Vagina (tissue), 2 donors: ENCODE results near the gene MYO1E.

Experiments
- POLR2A ChIP-seq, 2 donors: fragments of 450-650 bp; IDR thresholded peaks; one replicate each; pipeline ENCODE4 v1.6.1; 2017; ENCODE audit warnings: antibody characterized with exemption in 2 of 2, mild to moderate bottlenecking in 2 of 2, moderate library complexity in 2 of 2
- POLR2AphosphoS5 ChIP-seq, 2 donors: sonication (generic); formaldehyde crosslinking; IDR thresholded peaks; one replicate each; pipeline ENCODE4 v1.9.0; 2017; ENCODE audit warnings: antibody characterized with exemption in 2 of 2, mild to moderate bottlenecking in 2 of 2, low read depth in 1 of 2; ENCODE audit not compliant: insufficient read depth in 1 of 2
- TF ChIP-seq, protein P1 (sequence below), 3 experiments: fragments of 450-650 bp in 2 of 3; fragments of 200-600 bp in 1 of 3; sonication (generic) in 1 of 3; IDR thresholded peaks; one replicate each; pipeline ENCODE4 v1.5.1; 2017 to 2019; ENCODE audit warnings: antibody characterized with exemption in 3 of 3, mild to moderate bottlenecking in 2 of 3, moderate library complexity in 2 of 3

DNA sequence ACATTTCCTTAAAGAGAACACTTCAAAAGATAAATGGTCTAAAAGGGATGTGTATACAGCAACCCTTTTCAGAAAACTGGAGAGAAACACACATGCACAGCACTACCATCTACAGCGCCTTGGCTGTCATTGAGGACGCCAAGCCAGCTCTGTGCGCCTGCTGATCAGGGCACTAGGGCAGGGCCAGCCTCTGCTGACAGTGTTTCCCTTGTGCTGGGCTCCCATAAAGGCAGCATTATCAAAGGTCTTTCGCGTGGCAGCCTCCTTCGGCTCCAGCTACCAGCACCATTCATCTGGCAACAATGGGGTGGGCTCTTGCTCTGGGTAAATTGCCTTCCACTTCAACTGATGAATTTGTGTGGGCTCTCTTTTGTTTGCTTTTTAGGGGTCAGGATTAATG is 112.6 kb downstream of the MYO1E start:
- TF ChIP-seq POLR2AphosphoS5 (IDR thresholded peaks at IDR 0.05; ENCODE audit: insufficient read depth in 1 of 2, low read depth in 1 of 2) (no peak), POLR2A (IDR thresholded peaks at IDR 0.05) (no peak)
- TF ChIP-seq, protein P1, sequence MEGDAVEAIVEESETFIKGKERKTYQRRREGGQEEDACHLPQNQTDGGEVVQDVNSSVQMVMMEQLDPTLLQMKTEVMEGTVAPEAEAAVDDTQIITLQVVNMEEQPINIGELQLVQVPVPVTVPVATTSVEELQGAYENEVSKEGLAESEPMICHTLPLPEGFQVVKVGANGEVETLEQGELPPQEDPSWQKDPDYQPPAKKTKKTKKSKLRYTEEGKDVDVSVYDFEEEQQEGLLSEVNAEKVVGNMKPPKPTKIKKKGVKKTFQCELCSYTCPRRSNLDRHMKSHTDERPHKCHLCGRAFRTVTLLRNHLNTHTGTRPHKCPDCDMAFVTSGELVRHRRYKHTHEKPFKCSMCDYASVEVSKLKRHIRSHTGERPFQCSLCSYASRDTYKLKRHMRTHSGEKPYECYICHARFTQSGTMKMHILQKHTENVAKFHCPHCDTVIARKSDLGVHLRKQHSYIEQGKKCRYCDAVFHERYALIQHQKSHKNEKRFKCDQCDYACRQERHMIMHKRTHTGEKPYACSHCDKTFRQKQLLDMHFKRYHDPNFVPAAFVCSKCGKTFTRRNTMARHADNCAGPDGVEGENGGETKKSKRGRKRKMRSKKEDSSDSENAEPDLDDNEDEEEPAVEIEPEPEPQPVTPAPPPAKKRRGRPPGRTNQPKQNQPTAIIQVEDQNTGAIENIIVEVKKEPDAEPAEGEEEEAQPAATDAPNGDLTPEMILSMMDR (IDR thresholded peaks at IDR 0.05), result no peak
